GM12891 (cell line): ENCODE results near the gene PELI2.
"Not testable (repeated sequence)": the region's sequence is repeated elsewhere in the genome, so short reads cannot be mapped to it uniquely, and the experiment has no call there.

Source experiments
- DNase-seq: peaks from one replicate; pipeline ENCODE4 v3.0.0; 2011; ENCODE audit warnings: low spot score; ENCODE audit not compliant: insufficient read length
- FAIRE-seq: peaks from 2 replicates; lab custom pipeline; 2011; peaks lifted over from hg19 to GRCh38; lab: Jason Lieb, UNC
- PAX5 ChIP-seq: IDR thresholded peaks from 2 replicates; pipeline ENCODE4 v1.6.1; 2011; ENCODE audit warnings: low read length, moderate library complexity, mild to moderate bottlenecking; ENCODE audit not compliant: insufficient read depth, severe bottlenecking
- POLR2A ChIP-seq: IDR thresholded peaks from 2 replicates; pipeline ENCODE4 v1.6.1; 2011; ENCODE audit warnings: low read depth, low read length, control low read depth
- POLR2AphosphoS5 ChIP-seq: IDR thresholded peaks from 2 replicates; pipeline ENCODE4 v1.6.1; 2011; ENCODE audit warnings: low read depth, low read length, control low read depth
- POU2F2 ChIP-seq: IDR thresholded peaks from 2 replicates; pipeline ENCODE4 v1.6.1; 2011; ENCODE audit warnings: low read depth, mild to moderate bottlenecking, control low read depth, low read length, moderate library complexity
- SPI1 ChIP-seq: IDR thresholded peaks from 2 replicates; pipeline ENCODE4 v1.6.1; 2011; ENCODE audit warnings: low read depth, low read length, control low read depth
- TAF1 ChIP-seq: IDR thresholded peaks from 2 replicates; pipeline ENCODE4 v1.6.1; 2011; ENCODE audit warnings: low read depth, low read length, control low read depth

The PELI2 gene

GRCh38 chr14:56150645-56151345, 32.6 kb downstream of the PELI2 start:
- TF ChIP-seq POLR2AphosphoS5 = no peak
- TF ChIP-seq POU2F2 = no peak
- no peak for TF ChIP-seq TAF1
- no peak for TF ChIP-seq PAX5
- no peak for TF ChIP-seq SPI1
- no peak for TF ChIP-seq POLR2A
- no peak for FAIRE-seq
- no peak for DNase-seq

DNA sequence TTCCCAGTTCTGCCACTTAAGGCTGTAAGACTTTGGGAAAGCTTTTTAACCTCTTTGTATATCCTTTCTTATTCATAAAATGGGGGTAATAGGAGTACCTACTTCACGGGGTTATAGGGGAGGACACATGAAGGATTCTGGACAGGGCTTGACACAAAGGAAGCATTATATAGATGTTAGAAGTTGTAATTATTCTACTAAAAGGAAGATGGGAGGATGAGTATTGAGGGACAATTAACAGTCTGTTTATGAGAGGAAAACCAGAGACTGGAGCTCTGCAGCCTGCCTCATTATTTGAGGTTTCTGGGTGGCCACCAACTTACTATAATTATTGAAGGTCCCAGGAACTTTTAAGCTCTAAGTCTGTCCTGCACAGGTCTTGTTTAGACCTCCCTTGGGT, 34.0 kb downstream of the PELI2 start:
- FAIRE-seq (no peak), DNase-seq (no peak)
- TF ChIP-seq POLR2A (no peak), TAF1 (no peak), SPI1 (no peak), PAX5 (no peak), POU2F2 (no peak), POLR2AphosphoS5 (no peak)

GRCh38 chr14:56153267-56153666, 35.1 kb downstream of the PELI2 start:
- TF ChIP-seq SPI1 (no peak), POU2F2 (no peak)
- FAIRE-seq = no peak

GRCh38 chr14:56154321-56154720, 36.1 kb downstream of the PELI2 start:
- FAIRE-seq = no peak
- no peak for TF ChIP-seq SPI1
- TF ChIP-seq POLR2AphosphoS5 = no peak
- TF ChIP-seq PAX5 = no peak
- TF ChIP-seq POLR2A = no peak
- no peak for TF ChIP-seq TAF1
- no peak for TF ChIP-seq POU2F2
- no peak for DNase-seq

More at GRCh38 chr14:56153267-56153666, 35.1 kb downstream of the PELI2 start:
- no peak for DNase-seq

- TF ChIP-seq PAX5 = no peak
- TF ChIP-seq SPI1 = no peak
- TF ChIP-seq POU2F2 = no peak
- TF ChIP-seq POLR2AphosphoS5 = no peak
- no peak for TF ChIP-seq POLR2A
- no peak for TF ChIP-seq TAF1
- DNase-seq (no peak), FAIRE-seq (no peak)
Observed at GRCh38 chr14:56156096-56156495, 37.9 kb downstream of the PELI2 start.

GRCh38 chr14:56159066-56159465, 40.9 kb downstream of the PELI2 start:
- no peak for TF ChIP-seq TAF1
- TF ChIP-seq POLR2AphosphoS5 = no peak
- no peak for TF ChIP-seq SPI1
- TF ChIP-seq PAX5 = no peak
- TF ChIP-seq POU2F2 = no peak
- TF ChIP-seq POLR2A = no peak

GRCh38 chr14:56160088-56160487, 41.9 kb downstream of the PELI2 start:
- FAIRE-seq (no peak), DNase-seq (no peak)
- TF ChIP-seq POU2F2 = no peak
- TF ChIP-seq SPI1 = no peak
- no peak for TF ChIP-seq TAF1
- TF ChIP-seq POLR2AphosphoS5 = no peak
- no peak for TF ChIP-seq PAX5

More at GRCh38 chr14:56159066-56159465, 40.9 kb downstream of the PELI2 start:
- no peak for DNase-seq
- FAIRE-seq = no peak

GRCh38 chr14:56161658-56162057, 43.4 kb downstream of the PELI2 start:
- DNase-seq = no peak
- FAIRE-seq = no peak
- TF ChIP-seq TAF1 (no peak), POU2F2 (no peak), SPI1 (no peak), POLR2AphosphoS5 (no peak), PAX5 (no peak), POLR2A (no peak)

DNA sequence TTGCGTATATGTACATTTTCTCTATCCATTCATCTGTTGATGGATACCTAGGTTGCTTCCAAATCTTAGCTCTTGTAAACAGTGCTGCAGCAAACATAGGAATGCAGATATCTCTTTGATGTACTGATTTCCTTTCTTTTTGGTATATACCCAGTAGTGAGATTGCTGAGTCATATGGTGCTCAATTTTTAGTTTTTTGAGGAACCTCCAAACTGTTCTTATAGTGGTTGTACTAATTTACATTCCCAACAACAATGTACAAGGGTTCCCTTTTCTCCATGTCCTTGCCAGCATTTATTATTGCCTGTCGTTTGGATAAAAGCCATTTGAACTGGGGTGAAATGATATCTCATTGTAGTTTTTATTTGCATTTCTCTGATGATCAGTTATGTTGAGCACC, 44.3 kb downstream of the PELI2 start:
- TF ChIP-seq PAX5 = no peak
- no peak for TF ChIP-seq SPI1
- TF ChIP-seq TAF1 = no peak
- no peak for TF ChIP-seq POLR2A
- no peak for TF ChIP-seq POU2F2
- no peak for TF ChIP-seq POLR2AphosphoS5
- no peak for DNase-seq
- no peak for FAIRE-seq

DNA sequence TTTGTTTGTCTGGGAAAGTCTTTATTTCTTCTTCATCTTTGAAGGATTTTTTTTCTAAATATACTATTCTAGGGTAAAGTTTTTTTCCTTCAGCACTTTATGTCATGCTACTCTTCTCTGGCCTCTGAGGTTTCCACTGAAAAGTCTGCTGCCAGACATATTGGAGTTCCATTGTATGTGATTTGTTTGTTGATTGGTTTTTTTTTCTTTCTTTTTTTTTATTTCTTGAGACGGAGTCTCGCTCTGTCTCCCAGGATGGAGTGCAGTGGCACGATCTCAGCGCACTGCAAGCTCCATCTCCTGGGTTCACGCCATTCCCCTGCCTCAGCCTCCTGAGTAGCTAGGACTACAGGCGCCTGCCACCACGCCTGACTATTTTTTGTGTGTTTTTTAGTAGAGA, 48.4 kb downstream of the PELI2 start:
- FAIRE-seq, DNase-seq: not testable (repeated sequence)
